Activated naive CD4-positive, alpha-beta T cell treated with anti-CD3 and anti-CD28 coated beads, Interleukin-2, amount 50 U/mL, for 16 hours (primary cell): ENCODE results near the gene MYOG.

Source experiments
- DNase-seq: peaks from one replicate; pipeline ENCODE4 v3.0.0-alpha.2; 2020

MYOG gene

GRCh38 chr1:203117611-203118575 is 32.1 kb upstream of the MYOG start:
- no peak for DNase-seq

- DNase-seq: no peak
These were observed 30.4 kb upstream of the MYOG start for GRCh38 chr1:203116091-203116820.

- no peak for DNase-seq
These were observed 28.4 kb upstream of the MYOG start for GRCh38 chr1:203114202-203114601.

- DNase-seq: no peak
These were observed 27.5 kb upstream of the MYOG start for GRCh38 chr1:203113308-203113707.

DNA sequence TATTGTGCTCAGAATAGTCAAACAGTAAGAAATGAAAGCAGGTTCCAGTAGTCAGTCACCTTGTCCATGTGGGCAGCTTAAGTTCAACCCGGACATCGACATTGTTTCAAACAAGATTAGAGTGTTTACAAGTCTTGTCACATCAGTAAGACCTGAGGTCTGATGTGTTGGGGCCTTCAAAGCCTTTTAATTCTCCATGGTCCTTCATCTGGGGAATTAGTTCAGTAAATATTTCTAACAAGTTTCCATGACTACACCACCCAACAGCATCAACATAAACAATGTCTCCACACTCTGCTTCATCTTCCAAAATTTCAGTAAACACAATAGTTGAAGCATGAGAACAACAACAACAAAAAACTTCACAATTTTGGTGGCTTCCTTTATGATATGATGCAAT is 26.7 kb upstream of the MYOG start:
- no peak for DNase-seq

DNA sequence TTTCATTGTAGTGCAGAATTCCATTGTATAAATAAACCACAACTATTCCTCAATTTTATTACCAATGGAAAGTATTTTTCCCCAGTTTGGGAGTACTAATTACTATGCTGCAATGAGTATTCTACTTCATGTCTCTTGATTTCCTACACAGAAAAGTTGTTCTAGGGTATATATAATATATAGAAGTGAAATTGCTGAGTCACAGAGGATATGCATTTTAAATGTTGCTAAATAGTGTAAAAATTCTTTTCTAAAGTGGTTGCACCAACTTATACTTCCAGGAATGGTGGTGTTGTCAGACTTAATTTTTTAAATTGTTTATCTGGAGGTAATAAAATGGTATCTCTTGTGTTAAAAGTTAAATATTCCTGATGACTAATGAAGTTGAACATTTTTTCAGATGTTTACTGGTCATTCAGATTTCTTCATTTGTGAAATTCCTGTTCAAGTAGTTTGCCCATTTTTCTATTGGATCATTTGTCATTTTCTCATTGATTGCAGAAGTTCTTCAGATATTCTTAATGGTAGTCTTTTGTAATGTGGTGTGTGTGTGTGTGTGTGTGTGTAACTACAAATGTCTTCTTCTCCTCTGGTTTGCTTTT is 19.1 kb upstream of the MYOG start:
- no peak for DNase-seq

DNA sequence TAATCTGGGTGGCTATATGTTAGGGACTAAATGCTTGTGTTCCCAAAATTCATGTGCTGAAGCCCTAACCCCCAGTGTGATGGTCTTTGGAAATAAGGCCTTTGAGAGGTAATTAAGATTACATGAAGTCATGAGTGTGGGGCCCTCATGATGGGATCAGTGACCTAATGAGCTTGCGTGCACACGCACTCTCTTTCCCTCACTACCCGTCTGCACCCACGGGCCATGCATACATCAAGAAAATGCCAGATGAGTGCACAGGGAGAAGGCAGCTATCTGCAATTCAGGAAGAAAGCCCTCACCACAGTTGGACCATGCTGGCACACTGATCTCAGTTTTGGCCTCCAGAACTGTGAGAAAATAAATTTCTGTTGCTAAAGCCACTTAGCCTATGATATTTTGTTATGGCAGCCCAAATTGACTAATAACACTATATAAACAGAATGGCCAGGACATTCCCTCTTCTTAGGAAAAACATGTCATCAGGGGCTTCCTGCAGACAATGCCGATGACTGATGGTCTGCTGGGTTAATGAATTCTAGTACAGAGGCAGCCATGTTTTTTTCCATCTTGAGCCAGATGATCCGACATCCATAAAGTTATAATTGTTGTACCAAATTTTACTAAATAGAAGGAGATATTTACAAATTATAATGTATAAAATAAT is 18.1 kb upstream of the MYOG start:
- DNase-seq: no peak

- no peak for DNase-seq
These were observed 17.4 kb upstream of the MYOG start for GRCh38 chr1:203103216-203103615.

- DNase-seq: no peak
These were observed 16.2 kb upstream of the MYOG start for GRCh38 chr1:203101813-203102634.

DNA sequence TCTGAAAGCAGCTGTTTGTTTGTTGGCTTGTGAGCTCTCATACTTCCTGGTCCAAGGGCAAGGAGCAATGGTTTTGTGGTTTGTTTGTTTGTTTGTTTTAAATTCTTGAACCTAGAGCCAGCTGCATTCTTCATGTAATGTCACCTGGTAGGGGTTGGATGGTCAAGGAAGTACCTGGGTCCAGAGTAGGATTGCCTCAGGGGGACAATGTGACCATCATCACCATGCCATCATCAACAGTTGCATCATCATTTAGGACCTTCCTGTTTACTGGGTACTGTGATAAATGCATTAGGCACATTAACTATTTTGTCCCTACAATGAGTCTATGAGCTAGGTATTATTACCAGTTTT is 14.7 kb upstream of the MYOG start:
- no peak for DNase-seq

- no peak for DNase-seq
These were observed 14.1 kb upstream of the MYOG start for GRCh38 chr1:203099805-203100515.

DNA sequence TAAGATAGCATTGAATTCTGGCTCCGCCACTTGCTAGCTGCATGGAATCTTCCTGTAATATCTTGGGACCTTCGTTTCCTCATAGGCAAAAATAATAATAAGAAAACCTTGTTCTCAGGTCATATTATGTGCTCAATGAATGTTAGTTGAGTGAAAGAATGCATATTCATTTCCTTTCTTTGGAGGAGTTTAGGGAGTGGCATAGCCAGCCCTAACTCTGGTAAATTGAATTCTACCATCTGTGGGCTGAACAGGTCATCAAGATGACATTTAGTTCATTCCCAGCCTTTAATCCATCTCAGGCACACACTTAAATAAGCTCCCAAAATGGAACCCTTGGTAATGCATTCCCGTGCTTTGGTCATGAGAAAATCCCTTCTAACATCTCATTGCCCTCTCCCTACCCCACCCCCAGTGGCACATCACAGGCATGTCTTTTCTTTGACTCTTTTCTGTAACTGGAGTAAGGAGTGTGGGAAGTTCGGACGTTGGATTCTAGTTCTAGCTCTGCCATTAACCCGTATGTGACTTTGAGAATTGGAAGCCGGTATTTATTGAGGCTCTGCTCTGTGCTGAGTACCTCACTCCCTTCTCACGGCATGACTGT is 13.2 kb upstream of the MYOG start:
- no peak for DNase-seq

DNA sequence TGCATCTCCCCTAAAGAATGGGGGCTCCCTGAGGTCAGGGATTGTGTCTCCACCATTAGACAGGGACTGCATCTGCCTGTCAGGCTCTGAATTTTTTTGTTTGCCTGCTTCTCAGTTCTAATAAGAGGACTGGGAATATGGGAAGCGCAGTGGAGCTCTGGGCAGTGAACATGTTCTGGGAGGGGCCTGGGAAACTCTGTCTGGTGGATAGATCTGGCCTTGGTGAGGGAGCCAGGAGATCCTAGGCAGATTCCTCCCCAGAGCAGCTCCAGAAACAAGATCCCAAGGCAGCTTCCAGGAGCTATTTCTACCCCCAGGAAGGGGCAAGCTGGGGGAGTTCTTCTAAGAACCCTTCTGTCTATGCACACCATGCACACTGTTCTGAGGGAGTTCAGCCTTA is 12.6 kb upstream of the MYOG start:
- no peak for DNase-seq

DNA sequence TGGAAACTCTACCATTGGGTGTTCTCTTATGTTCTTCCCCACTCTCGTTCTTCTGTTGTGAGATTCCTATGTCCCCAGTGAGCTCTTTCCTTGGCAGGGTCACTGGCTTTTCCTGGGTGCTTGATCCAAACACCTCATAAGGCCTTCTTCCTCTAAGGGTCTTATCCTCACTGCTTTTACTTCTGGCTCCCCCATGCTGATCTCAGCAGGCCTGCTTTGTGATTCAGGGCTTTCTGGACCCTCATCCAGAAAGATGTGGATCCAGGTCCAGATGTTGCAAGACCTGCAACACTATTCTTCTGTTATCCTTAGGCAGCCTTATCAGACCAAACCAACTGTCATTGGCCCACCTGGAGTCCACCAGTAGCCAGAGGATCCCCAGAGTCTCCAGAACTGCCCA is 11.2 kb upstream of the MYOG start:
- DNase-seq: no peak

DNA sequence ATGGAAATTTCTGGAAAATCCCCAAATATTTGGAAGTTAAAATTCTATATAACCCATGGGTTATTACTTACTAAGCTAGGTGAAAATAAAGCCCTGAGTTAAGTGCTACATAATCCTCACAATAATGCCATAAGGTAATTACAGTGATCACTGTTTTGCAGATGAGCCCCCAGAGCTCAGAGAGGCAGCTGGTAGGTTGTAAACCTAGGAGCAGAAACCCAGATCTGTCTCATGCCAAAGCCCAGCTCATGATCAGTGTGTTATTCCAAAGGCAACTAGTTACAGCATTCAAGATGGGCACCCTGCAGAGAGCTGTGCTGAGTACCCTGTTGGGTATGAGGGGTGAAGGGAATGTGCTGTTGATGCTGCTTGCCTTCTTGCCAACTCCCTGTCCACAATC is 10.8 kb upstream of the MYOG start:
- DNase-seq: no peak

GRCh38 chr1:203095061-203095690 is 9.4 kb upstream of the MYOG start:
- DNase-seq: no peak

GRCh38 chr1:203093754-203094410 is 8.1 kb upstream of the MYOG start:
- no peak for DNase-seq

DNA sequence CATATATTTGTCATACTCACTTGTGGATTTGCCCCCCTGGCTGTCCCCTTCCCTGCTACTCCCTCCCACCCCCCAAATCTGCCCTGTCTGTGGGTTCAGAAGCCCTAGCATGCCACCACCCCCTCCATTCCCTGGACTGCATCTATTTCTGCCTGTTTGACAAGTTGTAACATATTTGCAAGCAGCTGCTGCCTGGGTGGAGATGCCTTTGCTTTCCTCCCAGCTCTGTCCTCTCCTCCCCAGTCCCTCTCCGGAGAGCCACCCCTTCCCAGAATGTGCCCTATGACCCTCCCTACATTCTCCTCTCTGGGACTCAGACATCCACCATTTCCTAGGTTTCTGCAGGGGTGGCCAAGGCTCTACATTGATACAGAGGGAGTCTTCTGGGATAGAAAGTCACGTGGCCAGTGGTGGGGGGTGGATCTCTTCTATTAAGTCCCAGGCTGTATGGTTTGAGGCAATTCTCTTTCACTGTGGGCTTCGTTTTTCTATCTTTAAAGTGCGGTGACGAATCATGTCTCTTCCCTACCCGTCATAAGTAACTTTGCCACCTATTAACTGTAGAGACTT is 6.0 kb upstream of the MYOG start:
- DNase-seq: no peak

GRCh38 chr1:203091199-203091477 is 5.3 kb upstream of the MYOG start:
- DNase-seq: no peak
